TTC549 (cell line): ENCODE data around the gene WIPF1.

Source experiments
- FAIRE-seq: peaks from 2 replicates; lab custom pipeline; 2012; peaks lifted over from hg19 to GRCh38; lab: Jason Lieb, UNC

Gene WIPF1, protein sequence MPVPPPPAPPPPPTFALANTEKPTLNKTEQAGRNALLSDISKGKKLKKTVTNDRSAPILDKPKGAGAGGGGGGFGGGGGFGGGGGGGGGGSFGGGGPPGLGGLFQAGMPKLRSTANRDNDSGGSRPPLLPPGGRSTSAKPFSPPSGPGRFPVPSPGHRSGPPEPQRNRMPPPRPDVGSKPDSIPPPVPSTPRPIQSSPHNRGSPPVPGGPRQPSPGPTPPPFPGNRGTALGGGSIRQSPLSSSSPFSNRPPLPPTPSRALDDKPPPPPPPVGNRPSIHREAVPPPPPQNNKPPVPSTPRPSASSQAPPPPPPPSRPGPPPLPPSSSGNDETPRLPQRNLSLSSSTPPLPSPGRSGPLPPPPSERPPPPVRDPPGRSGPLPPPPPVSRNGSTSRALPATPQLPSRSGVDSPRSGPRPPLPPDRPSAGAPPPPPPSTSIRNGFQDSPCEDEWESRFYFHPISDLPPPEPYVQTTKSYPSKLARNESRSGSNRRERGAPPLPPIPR

DNA sequence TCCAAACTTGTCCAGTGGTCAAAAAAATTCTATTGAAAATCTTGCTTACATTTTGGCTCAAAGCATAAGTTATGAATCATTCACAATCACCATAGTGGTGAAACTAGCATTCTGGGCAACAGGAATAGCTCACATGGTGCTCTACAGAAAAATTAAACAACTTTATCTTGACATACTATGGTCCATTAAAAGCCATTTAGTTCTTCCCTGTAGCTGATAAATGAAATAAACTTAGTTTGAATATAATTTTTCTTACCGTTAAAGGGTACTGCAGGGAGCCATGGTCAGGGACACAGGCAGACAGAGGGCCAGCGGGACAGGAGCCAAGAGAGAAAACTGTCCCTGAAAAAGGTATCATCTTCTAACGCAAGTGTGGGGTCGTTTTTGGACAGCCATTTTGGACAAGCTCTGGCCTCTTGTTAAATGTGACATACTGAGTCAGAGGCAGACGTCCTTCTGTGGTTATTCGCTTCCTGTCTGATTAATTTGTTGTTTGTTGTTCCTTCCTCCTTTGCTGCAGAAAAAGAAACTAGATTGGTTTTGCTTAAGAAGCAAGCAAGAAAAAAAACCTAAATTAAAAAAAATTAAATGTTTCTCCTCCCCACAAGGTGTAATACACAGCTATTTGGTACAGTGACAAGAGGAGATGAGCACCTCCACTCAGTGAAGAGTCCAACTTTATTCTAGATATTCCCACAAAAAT lies at the start of gene WIPF1:
WIPF1 (minus strand) TSS at position 460 of the 703 bp plus-strand sequence. CDS start 12,231 bp downstream, outside the sequence.
- no peak for FAIRE-seq

- FAIRE-seq, result no peak
Observed at GRCh38 chr2:174645296-174645695, 47.7 kb upstream of the WIPF1 start.

GRCh38 chr2:174644406-174644805 lies 46.8 kb upstream of the WIPF1 start:
- no peak for FAIRE-seq

GRCh38 chr2:174643356-174643755 lies 45.8 kb upstream of the WIPF1 start:
- FAIRE-seq, result no peak

DNA sequence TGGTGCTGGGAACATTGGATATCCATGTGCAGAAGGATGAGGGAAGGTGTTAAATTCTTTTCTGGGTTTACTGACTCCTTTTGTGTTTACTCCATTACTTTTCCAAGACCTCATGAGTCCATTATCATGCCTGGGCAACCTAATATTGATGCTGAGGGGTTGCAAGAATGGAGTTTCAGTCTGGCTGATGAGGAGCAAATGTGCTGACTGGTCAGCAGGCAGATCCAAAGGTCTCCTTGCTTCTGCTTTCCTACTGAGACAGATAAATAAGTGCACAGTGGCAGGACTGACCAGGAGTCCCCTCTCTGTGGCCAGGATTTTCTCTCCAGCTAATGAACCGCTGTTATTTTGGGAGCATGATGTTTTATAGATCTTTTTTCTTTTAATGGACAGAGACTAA lies 43.6 kb upstream of the WIPF1 start:
- no peak for FAIRE-seq

GRCh38 chr2:174636987-174637386 lies 39.4 kb upstream of the WIPF1 start:
- FAIRE-seq, result no peak

DNA sequence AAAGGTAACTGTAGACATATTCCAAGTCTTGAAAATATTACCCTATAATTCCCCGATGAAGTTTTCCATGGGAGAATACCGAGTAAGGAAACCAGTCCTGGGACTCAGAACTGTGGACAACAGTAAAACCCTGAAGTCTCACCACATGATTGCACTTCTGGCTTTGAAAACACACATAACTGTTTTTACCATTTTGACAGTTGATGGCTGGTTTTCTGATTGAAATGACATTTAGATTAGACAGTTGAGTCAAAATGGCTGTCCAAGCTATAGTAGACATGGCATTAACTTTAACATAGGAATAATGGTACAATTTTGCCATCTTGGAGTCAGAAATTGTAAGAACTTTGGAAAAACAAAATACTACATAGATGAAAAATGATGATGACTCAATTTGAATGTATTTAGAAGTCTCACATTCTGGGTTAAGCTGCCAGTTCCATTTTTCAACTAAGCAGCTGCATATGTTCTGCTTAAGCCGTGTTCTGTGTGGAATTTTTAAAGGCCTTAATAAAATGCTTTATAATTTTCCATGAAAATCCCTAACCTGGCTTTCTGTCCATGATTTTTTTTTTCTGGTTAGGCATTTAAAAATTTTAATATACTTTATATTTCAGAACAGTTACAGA lies 38.3 kb upstream of the WIPF1 start:
- FAIRE-seq, result no peak

DNA sequence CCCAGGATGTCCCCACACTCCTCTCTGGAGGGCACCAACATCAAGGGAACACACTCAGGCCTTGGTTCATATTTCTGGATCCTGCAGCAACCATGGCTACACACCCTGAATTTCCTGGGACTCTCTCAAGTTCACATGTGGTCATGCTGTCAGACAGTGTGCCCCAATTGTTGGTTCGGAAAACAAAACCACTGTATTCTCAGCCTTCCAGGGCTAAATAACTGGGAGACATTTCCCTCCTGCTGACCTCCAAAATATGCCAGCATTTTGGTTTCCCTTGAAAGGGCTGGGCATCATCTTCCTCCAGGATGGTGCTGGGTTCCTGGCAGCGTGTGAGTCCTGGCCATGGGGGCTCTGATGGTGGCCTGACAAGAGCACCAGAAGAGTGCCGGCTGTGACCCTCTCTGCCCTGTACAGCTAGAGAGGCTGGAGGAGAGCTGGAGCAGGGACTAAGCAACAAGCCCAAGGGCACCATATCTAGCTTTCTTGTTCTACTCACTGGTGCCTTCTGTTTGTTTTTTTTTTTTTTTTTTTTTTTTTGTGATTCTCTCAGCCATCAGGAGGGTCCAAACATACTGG lies 37.5 kb upstream of the WIPF1 start:
- FAIRE-seq, result no peak

GRCh38 chr2:174634130-174635014 lies 36.8 kb upstream of the WIPF1 start:
- FAIRE-seq, result no peak

DNA sequence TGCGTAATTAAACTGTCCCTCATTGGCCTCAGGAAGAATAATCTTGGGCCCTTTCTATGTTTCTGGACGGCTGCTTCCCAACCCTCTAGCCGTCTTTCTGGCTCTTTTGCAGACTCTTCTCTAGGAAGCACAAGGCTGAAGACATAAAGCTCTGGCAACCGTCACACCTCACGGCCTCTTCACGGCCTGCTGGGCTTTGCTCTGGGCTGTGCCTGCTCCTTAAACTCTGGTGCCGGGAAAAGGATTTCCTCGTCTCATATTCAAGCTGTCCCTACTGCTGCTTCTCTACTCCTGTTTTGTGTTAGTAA lies 36.0 kb upstream of the WIPF1 start:
- FAIRE-seq, result no peak

DNA sequence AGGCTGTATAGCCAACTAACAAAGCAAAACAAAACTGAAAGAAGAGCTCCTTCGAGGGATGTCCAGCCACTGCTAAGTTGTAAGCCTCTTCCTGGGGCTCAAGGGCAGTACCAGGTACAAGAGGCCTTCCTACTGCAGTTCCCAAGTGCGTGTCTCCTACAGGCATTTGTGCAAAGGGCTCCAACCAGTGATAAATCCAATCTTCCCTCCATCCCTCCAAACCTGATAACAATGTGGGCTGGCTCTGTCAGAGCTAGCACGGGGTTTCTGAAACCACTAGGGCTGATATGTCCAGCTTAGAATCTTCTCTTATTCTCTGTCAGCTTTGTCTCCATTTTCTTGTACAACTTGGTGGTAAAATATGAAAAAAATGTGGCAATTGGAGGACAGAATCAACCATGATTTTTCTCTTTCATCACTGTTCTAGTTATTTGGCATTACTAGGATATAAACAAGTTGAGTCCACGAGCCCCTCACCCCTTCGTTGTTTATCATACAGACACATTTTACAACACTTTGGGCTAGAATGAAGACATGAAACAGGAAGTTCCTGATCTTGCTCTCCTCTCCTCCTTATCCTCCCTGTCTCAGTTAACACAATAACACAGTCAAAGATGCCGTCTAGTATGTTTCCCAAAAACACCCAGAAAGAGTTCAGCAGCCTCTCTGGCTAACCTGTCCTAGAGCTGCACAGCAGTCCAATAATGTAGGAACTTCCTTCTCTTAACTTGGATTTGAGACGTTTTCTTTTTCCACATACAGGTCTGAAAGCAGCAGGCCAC lies 35.4 kb upstream of the WIPF1 start:
- FAIRE-seq, result no peak

DNA sequence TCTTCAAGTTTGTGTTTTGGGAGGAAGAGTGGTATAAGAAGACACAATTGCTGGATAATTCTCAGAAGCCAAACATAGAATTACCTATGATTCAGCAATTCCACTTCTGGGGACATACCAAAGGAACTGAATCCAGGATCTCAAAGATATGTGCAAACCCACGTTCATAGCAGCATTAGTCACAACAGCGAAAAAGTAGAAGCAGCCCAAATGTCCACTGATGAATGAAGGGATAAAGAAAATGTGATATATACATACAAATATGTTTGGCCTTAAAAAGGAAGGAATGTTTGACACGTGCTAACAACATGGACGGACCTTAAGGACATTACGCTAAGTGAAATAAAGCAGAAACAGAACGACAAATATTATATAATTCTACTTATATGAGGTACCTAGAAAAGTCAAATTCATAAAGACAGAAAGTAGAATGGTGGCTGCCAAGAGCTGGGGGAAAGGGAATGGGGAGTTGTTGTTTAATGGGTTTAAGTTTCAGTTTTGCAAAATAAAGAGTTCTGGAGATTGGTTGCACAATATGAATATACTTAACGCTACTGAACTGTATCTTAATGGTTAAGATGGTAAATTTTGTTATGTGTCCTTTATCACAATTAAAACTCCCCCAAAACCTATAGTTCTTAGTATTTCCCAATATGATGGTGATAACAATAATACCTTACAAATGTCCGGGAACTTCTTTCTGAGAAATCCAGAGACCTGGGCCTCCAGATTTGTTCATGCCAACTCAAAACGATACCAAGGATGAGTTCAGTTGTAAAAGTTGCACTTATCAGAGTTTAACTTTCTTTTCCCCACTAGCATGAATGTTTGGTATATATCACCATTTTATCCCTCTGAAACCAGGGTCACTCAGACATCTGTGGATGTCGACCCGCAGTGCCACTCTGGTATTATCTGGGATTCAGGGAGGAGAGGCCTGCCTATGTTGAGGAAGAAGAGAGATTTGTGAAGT lies 33.7 kb upstream of the WIPF1 start:
- FAIRE-seq, result no peak

GRCh38 chr2:174630107-174630506 lies 32.5 kb upstream of the WIPF1 start:
- FAIRE-seq, result no peak

- FAIRE-seq, result no peak
Observed at GRCh38 chr2:174629506-174629905, 31.9 kb upstream of the WIPF1 start.

GRCh38 chr2:174628528-174629169 lies 31.0 kb upstream of the WIPF1 start:
- no peak for FAIRE-seq

- FAIRE-seq, result no peak
Observed at GRCh38 chr2:174627216-174627615, 29.6 kb upstream of the WIPF1 start.

GRCh38 chr2:174624895-174625430 lies 27.4 kb upstream of the WIPF1 start:
- no peak for FAIRE-seq

GRCh38 chr2:174623690-174624089 lies 26.1 kb upstream of the WIPF1 start:
- no peak for FAIRE-seq

GRCh38 chr2:174623106-174623637 lies 25.6 kb upstream of the WIPF1 start:
- FAIRE-seq, result no peak
